Measurements from ENCODE around the gene OR13J1.

- no peak for TF ChIP-seq CTCF (IDR thresholded peaks at IDR 0.05)
- TF ChIP-seq POLR2A (IDR thresholded peaks at IDR 0.05) = no peak
These were observed 37.4 kb downstream of the OR13J1 start for GRCh38 chr9:35832814-35833213.
